GM18870 (cell line): Measurements from ENCODE around the gene STRIT1.
"Not testable (repeated sequence)": the region's sequence is repeated elsewhere in the genome, so short reads cannot be mapped to it uniquely, and the experiment has no call there.

ENCODE experiments used
- ATAC-seq: cut with Tn5 transposase; IDR thresholded peaks from one replicate; pipeline ENCODE4 v1.9.1; 2021; ENCODE audit warnings: moderate library complexity; ENCODE audit not compliant: unreplicated experiment

The STRIT1 gene

DNA sequence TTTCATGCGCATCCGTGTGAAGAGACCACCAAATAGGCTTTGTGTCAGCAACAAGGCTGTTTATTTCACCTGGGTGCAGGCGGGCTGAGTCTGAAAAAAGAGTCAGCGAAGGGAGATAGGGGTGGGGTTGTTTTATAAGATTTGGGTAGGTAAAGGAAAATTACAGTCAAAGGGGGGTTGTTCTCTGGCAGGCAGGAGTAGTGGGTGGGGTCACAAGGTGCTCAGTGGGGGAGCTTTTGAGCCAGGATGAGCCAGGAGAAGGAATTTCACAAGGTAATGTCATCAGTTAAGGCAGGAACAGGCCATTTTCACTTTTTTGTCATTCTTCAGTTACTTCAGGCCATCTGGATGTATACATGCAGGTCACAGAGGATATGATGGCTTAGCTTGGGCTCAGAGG lies 19.0 kb downstream of the STRIT1 start:
- ATAC-seq, result not testable (repeated sequence)

- ATAC-seq, result no peak
These were observed 22.2 kb downstream of the STRIT1 start for GRCh38 chr3:155271343-155271613.

- no peak for ATAC-seq
These were observed 22.8 kb downstream of the STRIT1 start for GRCh38 chr3:155270485-155271342.

DNA sequence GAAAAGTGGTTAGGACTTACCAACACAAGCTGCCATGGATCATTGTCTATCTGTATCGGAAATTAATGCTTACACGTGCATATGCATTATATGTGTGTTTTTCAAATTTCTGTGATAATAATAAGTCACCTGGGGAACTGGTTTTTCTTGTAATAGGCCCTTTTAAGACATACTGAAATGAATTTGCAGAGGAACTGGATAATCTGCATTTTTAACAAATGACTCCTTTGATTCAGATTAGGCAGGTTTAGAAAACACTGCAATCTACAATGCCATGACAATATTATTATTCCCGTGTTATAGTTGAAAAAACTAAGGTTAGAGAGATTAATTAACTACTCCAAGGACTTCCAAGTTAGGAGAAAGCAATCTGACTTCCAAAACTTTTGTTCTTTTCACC lies 23.4 kb downstream of the STRIT1 start:
- ATAC-seq, result no peak

- not testable (repeated sequence) for ATAC-seq
These were observed 30.6 kb downstream of the STRIT1 start for GRCh38 chr3:155262855-155263254.

GRCh38 chr3:155262295-155262694 lies 31.2 kb downstream of the STRIT1 start:
- ATAC-seq, result no peak

DNA sequence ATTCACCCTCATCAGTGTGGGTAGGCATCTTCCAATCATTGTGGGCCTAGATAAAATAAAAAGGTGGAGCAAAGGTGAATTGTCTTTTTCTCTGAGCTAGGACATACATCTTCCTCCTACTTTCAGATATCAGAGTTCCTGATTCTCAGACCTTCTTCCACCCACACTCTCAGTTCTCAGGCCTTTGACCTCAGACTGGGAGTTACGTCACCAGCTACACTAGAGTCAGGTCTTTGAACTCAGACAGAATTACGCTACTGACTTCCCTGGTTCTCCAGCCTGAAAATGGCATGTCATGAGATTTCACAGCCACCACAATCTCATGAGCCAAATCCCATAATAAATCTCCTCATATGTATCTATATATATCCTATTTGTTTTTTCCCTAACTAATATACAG lies 39.0 kb downstream of the STRIT1 start:
- ATAC-seq, result no peak

DNA sequence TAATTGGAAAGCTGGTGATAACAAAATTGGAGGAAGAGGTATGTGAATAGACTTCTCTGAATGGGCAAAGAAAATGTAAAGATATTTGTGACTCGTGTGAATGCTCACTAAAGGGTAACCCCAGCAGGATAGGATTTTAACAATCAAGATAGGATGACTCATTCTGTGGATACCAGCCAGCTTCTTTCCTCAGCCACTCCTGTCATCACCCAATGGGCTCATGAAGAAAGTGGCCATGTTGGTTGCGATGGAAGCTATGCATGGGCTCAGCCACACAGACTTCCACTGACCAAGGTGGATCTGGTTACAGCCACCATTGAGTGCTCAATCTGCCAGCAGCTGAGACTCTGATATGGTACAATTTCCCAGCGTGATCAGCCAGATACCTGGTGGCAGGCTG lies 40.9 kb downstream of the STRIT1 start:
- ATAC-seq, result no peak

GRCh38 chr3:155252021-155252420 lies 41.5 kb downstream of the STRIT1 start:
- no peak for ATAC-seq

DNA sequence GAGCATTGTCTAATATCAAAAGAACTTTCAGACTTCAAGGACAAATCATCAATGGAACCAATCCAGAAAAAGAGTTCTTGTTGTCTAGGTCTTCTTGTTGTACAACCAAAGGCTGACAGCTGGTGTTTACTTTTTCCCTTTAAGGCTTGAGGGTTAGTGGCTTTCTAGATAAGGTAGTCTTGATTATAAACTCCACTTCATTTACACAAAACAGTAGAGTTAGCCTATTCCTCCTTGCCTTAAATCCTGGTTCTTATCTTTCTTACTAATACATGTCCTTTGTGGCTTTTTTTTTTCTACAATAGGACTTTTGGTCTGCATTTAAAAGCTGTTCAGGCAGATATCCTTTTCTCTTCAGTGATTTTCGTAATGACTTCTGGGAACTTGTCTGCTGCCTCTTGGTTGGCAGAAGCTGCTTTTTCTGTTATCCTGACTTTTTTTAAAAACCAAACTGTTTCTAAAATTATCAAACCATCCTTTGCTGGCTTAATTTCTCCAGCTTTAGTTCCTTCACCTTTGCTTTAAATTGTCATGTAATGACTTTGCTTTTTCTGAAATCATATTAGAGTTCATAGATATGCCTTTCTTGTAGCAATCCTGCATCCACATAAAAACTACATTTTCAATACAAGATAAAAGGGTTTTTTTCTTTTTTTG lies 44.8 kb downstream of the STRIT1 start:
- ATAC-seq, result no peak

DNA sequence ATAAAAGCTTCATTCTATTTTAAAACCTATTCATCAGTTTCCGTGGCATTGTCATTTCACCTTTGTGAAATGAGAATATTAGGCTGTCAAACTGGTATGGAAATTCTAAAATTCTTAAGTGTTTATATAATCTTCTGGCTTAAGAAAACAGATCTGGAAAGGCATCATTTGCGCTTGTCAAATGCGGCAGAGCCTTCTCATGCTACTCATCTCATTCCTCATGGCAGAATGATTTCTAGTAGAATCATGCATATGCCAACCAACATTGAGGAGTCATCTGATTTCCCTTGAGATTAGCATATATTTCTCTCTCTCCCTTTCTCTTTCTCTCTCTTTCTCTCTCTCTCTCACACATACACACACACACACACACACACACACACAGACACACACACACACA lies 48.8 kb downstream of the STRIT1 start:
- no peak for ATAC-seq

DNA sequence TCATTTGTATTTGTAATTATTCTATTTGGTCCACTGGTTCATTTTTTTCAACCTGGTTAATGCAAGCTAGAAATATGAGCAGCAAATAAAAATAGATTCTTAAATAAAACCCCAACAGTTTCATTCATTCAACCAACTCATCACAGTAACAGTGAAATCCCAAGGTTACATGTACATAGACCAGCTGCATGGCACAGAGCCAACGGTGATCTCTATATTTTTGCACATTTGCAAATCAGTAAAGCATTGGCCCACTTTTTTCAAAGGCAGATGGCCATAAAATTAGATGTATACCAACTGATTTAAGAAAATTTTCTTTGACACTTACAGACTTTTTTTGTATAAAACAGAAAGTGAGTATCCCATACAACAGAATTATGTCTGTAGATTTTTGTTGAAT lies 49.3 kb downstream of the STRIT1 start:
- no peak for ATAC-seq

DNA sequence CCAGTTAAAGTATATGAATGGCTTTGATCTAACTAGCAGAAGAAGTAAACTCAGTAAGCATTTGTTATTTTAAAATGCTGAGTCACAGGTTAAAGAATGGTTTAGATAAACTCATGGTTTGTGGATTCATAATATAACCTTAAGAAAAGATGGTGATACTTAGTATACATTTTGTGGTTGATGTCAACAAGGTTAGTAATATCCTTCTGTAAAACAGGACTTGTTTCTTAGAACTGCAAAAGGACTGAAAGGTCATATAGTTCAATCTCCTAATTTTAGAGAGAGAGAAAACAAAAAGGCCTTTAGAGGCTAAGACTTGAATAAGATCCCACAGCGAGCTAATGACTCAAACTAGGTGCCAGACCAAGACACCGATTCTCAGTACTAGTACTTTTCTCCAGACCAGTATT lies 50.0 kb downstream of the STRIT1 start:
- ATAC-seq, result no peak

- no peak for ATAC-seq
These were observed 51.1 kb downstream of the STRIT1 start for GRCh38 chr3:155242342-155242741.

DNA sequence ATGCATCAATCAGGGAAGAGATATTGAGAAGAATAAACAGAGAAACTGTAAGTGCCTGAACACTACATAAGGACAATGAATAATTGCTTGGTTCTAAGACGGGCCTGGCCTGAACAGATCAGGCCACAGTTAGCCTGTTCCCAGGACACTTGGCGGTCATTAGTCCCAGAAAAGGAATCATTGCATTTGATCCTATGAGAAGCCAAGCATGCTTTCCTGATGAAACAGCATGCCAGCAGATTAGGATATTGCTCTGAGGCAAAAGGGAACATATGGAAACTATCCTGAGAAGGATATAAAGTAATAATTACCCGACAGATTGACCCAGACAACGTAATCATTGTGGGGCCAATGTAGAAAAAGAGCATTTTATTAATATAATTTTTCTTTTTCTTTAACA lies 51.9 kb downstream of the STRIT1 start:
- no peak for ATAC-seq
